Mucosa of stomach (tissue), 1 donor: ENCODE results near the gene CDK11A.
"Not testable (repeated sequence)": the region's sequence is repeated elsewhere in the genome, so short reads cannot be mapped to it uniquely, and the experiment has no call there.

Source experiments
- H3K27me3 ChIP-seq: one replicate; pipeline ENCODE4 v1.7.0; 2013; ENCODE audit warnings: mild to moderate bottlenecking, low read length; ENCODE audit not compliant: control insufficient read depth, insufficient read depth
- H3K36me3 ChIP-seq: one replicate; pipeline ENCODE4 v1.7.0; 2013; ENCODE audit warnings: low read length; ENCODE audit not compliant: control insufficient read depth, insufficient read depth
- H3K4me1 ChIP-seq: one replicate; pipeline ENCODE4 v1.7.0; 2013; ENCODE audit warnings: mild to moderate bottlenecking, low read length; ENCODE audit not compliant: control insufficient read depth, insufficient read depth
- H3K4me3 ChIP-seq: one replicate; pipeline ENCODE4 v1.7.0; 2013; ENCODE audit warnings: low read length
- H3K9ac ChIP-seq: one replicate; pipeline ENCODE4 v1.7.0; 2013; ENCODE audit warnings: mild to moderate bottlenecking, low read length, moderate library complexity
- H3K9me3 ChIP-seq: one replicate; pipeline ENCODE4 v1.7.0; 2013; ENCODE audit warnings: mild to moderate bottlenecking, low read length, moderate library complexity; ENCODE audit not compliant: control insufficient read depth
- donor health status: Pancreatic carcinoma.

Gene CDK11A

GRCh38 chr1:1670866-1671265 lies 53.3 kb downstream of the CDK11A start:
- Histone ChIP-seq H3K9me3 (no peaks in the 10 kb centered on the region), H3K4me3 (no peak overlapping the region), H3K36me3 (peaks cover 4% of the 10 kb centered on the region)

GRCh38 chr1:1669468-1670440 lies 54.4 kb downstream of the CDK11A start:
- H3K36me3 ChIP-seq: peaks cover 9% of the 10 kb centered on the region
- no peaks in the 10 kb centered on the region for H3K4me1 ChIP-seq
- H3K9me3 ChIP-seq: no peaks in the 10 kb centered on the region
- H3K4me3 ChIP-seq: no peak overlapping the region
- H3K9ac ChIP-seq: no peak overlapping the region
- H3K27me3 ChIP-seq: no peaks in the 10 kb centered on the region

More at GRCh38 chr1:1670866-1671265, 53.3 kb downstream of the CDK11A start:
- Histone ChIP-seq H3K27me3 (no peaks in the 10 kb centered on the region), H3K4me1 (no peaks in the 10 kb centered on the region), H3K9ac (no peak overlapping the region)

GRCh38 chr1:1666526-1666925 lies 57.6 kb downstream of the CDK11A start:
- Histone ChIP-seq H3K27me3 (no peaks in the 10 kb centered on the region), H3K9ac (no peak overlapping the region), H3K4me1 (peaks cover 9% of the 10 kb centered on the region), H3K36me3 (peaks cover 9% of the 10 kb centered on the region), H3K4me3 (no peak overlapping the region), H3K9me3 (no peaks in the 10 kb centered on the region)

- H3K36me3 ChIP-seq: peaks cover 9% of the 10 kb centered on the region
- H3K9me3 ChIP-seq: no peaks in the 10 kb centered on the region
- peaks cover 9% of the 10 kb centered on the region for H3K4me1 ChIP-seq
- H3K27me3 ChIP-seq: no peaks in the 10 kb centered on the region
- no peak overlapping the region for H3K4me3 ChIP-seq
- H3K9ac ChIP-seq: no peak overlapping the region
Measured at GRCh38 chr1:1665815-1666251, 58.3 kb downstream of the CDK11A start.

- H3K9me3 ChIP-seq: no peaks in the 10 kb centered on the region
- no peak overlapping the region for H3K9ac ChIP-seq
- H3K36me3 ChIP-seq: peaks cover 9% of the 10 kb centered on the region
- peaks cover 9% of the 10 kb centered on the region for H3K4me1 ChIP-seq
- H3K27me3 ChIP-seq: no peaks in the 10 kb centered on the region
- no peak overlapping the region for H3K4me3 ChIP-seq
Measured at GRCh38 chr1:1664941-1665814, 59.0 kb downstream of the CDK11A start.

GRCh38 chr1:1664318-1664717 lies 59.8 kb downstream of the CDK11A start:
- not testable (repeated sequence) for H3K4me1 ChIP-seq, H3K4me3 ChIP-seq, H3K36me3 ChIP-seq, H3K9ac ChIP-seq, H3K9me3 ChIP-seq, H3K27me3 ChIP-seq

GRCh38 chr1:1662830-1663560 lies 61.2 kb downstream of the CDK11A start:
- not testable (repeated sequence) for H3K4me3 ChIP-seq, H3K9me3 ChIP-seq, H3K9ac ChIP-seq, H3K27me3 ChIP-seq, H3K36me3 ChIP-seq, H3K4me1 ChIP-seq

GRCh38 chr1:1662392-1662791 lies 61.8 kb downstream of the CDK11A start:
- H3K9me3 ChIP-seq, H3K9ac ChIP-seq, H3K27me3 ChIP-seq, H3K4me1 ChIP-seq, H3K4me3 ChIP-seq, H3K36me3 ChIP-seq: not testable (repeated sequence)

GRCh38 chr1:1658583-1659549 lies 65.3 kb downstream of the CDK11A start, which contains the start of gene CDK11B:
CDK11B (minus strand) TSS chr1:1659004; CDS start chr1:1657485, 1,519 bp downstream.
- not testable (repeated sequence) for H3K9me3 ChIP-seq, H3K36me3 ChIP-seq, H3K27me3 ChIP-seq, H3K4me1 ChIP-seq
- H3K4me3 ChIP-seq: peak within 1 kb of the TSS; percentile 71
- H3K9ac ChIP-seq: peak within 1 kb of the TSS; percentile 98
